K562 (cell line): ENCODE measurements around the gene JUND. TPM values are rescaled to one million over a fixed set of nuclear protein-coding genes. Genes with fewer than 3 reads are reported as not detected.
A peak's percentile ranks its signal among the peaks of the same experiment; 100 is the strongest.

ENCODE experiments used
- HDAC2 ChIP-seq: fragments of 450-650 bp; IDR thresholded peaks from 2 replicates; pipeline ENCODE4 v1.6.1; 2016; ENCODE audit warnings: mild to moderate bottlenecking
- HMGN3 ChIP-seq: IDR thresholded peaks from 2 replicates; pipeline ENCODE4 v1.6.1; 2011; ENCODE audit warnings: borderline replicate concordance, low read depth, mild to moderate bottlenecking, mixed read lengths, low read length; ENCODE audit not compliant: insufficient read length; ENCODE audit errors: extremely low read depth
- MTF1 ChIP-seq: fragments of 250-450 bp; sonication (Bioruptor Pico); IDR thresholded peaks from 2 replicates; pipeline ENCODE4 v1.9.0; 2021; ENCODE audit warnings: moderate library complexity, mild to moderate bottlenecking, inconsistent platforms, borderline replicate concordance
- POLR2A ChIP-seq: fragments of 450-650 bp; conservative IDR thresholded peaks from 2 replicates; pipeline ENCODE4 v1.6.1; 2016
- SIX5 ChIP-seq, 2 experiments: IDR thresholded peaks; 2 replicates each; pipeline ENCODE4 v1.6.1; 2011; ENCODE audit warnings: low read length in 2 of 2, borderline replicate concordance in 1 of 2, low read depth in 1 of 2, mild to moderate bottlenecking in 1 of 2, moderate library complexity in 1 of 2; ENCODE audit not compliant: insufficient read depth in 1 of 2
- ZC3H4 ChIP-seq: sonication (generic); formaldehyde crosslinking; IDR thresholded peaks from 2 replicates; pipeline ENCODE4 v1.9.0; 2021; ENCODE audit warnings: missing genetic modification reagents, borderline replicate concordance
- ZNF561 ChIP-seq: fragments of 450-650 bp; formaldehyde crosslinking; conservative IDR thresholded peaks from 2 replicates; pipeline ENCODE4 v1.4.0; 2020; ENCODE audit warnings: mild to moderate bottlenecking, moderate library complexity
- polyA plus RNA-seq, 8 experiments: library from polyadenylated mRNA; depleted of rRNA in 4 of 8; stranded (reverse) in 5 of 8; unstranded in 3 of 8; fragments of >200 nt; fragmentation: Nextera tagmentation in 2 of 8; fragmentation: Illumina TruSeq in 1 of 8; extraction: Ambion mirVana in 2 of 8; extraction: Trizol in 1 of 8; gene quantifications; 2 replicates each; pipeline versions ENCODE4 v1.2.1 to v1.2.3, GENCODE V29; 2011 to 2014; ENCODE audit warnings: inconsistent platforms in 1 of 8, missing spikeins in 1 of 8
- total RNA-seq, 7 experiments: library from RNA; depleted of rRNA in 6 of 7; stranded (reverse); fragments of >200 nt in 6 of 7; fragmentation: Illumina TruSeq in 2 of 7; extraction: Trizol in 2 of 7; gene quantifications; 2 replicates each; pipeline versions ENCODE4 v1.2.1 to v1.2.3, GENCODE V29; 2011 to 2021; ENCODE audit warnings: low replicate concordance in 1 of 7
- TF ChIP-seq, protein P1 (sequence below), 2 experiments: fragments of 450-650 bp in 1 of 2; sonication (generic) in 1 of 2; formaldehyde crosslinking in 1 of 2; IDR thresholded peaks; 2 replicates each; pipeline versions ENCODE4 v1.7.1 to v1.9.0; 2016 to 2022; ENCODE audit warnings: inconsistent platforms in 1 of 2, mild to moderate bottlenecking in 1 of 2, missing genetic modification reagents in 1 of 2
- TF ChIP-seq, protein P2 (sequence below), 2 experiments: IDR thresholded peaks; 2 replicates each; pipeline ENCODE4 v1.6.1; 2011; ENCODE audit warnings: borderline replicate concordance in 1 of 2, control low read depth in 1 of 2, low read depth in 1 of 2, low read length in 1 of 2, mild to moderate bottlenecking in 1 of 2, mixed read lengths in 1 of 2, moderate library complexity in 1 of 2; ENCODE audit not compliant: insufficient read depth in 1 of 2, insufficient read length in 1 of 2, poor library complexity in 1 of 2, severe bottlenecking in 1 of 2; ENCODE audit errors: extremely low read depth in 1 of 2
- TF ChIP-seq, protein P3 (sequence below): sonication (generic); formaldehyde crosslinking; IDR thresholded peaks from 2 replicates; pipeline ENCODE4 v1.8.1; 2023; ENCODE audit warnings: mild to moderate bottlenecking, missing genetic modification reagents

JUND gene
- total and polyA plus RNA-seq, 9 of the 15 experiments (the other 6 are each of a cell fraction or from before 2014, with no cell fraction given), result 6.4 to 286 (median 42.3) TPM

DNA sequence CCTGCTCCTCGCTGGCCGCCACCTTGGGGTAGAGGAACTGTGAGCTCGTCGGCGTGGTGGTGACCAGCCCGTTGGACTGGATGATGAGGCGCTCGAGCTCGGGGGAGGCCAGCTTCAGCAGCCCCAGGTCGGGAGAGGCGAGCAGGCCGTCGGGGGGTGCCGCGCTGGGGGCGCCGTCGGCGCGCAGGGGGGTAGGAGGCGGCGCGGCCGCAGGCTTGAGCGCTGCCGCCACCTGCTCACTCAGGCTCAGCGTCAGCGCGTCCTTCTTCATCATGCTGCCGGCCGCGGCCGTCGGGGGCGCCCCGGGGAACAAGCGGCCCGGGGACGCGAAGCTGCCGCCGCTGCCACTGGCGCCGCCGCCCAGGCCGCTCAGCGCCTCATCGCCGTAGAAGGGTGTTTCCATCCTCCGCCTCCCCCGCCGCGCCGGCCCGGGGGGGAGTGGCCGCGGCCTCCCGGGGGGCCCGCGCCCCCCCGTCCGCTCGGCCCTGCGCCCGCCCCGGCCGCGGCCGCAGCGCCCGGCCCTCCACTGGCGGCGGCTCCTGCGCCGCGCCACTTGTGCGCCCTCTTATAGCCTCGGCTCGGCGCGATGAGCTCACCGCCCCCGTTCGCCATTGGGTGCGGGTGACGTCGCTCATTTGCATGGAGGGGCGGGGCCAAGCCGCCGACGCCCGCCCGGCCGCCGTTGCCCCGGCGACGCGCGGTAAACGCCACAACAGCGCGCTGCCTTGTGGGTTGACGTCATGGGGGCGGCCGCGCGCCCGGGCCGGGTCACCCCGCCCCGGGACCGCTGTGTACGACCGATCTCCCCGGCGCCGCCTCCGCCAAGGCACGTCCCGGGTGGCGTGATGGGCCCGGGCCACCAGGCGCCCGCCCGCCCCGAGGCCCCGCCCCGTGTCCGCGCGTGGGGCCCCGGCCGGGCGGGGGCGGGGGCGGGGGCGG lies at the start of gene JUND (continued):
- TF ChIP-seq, protein P1, sequence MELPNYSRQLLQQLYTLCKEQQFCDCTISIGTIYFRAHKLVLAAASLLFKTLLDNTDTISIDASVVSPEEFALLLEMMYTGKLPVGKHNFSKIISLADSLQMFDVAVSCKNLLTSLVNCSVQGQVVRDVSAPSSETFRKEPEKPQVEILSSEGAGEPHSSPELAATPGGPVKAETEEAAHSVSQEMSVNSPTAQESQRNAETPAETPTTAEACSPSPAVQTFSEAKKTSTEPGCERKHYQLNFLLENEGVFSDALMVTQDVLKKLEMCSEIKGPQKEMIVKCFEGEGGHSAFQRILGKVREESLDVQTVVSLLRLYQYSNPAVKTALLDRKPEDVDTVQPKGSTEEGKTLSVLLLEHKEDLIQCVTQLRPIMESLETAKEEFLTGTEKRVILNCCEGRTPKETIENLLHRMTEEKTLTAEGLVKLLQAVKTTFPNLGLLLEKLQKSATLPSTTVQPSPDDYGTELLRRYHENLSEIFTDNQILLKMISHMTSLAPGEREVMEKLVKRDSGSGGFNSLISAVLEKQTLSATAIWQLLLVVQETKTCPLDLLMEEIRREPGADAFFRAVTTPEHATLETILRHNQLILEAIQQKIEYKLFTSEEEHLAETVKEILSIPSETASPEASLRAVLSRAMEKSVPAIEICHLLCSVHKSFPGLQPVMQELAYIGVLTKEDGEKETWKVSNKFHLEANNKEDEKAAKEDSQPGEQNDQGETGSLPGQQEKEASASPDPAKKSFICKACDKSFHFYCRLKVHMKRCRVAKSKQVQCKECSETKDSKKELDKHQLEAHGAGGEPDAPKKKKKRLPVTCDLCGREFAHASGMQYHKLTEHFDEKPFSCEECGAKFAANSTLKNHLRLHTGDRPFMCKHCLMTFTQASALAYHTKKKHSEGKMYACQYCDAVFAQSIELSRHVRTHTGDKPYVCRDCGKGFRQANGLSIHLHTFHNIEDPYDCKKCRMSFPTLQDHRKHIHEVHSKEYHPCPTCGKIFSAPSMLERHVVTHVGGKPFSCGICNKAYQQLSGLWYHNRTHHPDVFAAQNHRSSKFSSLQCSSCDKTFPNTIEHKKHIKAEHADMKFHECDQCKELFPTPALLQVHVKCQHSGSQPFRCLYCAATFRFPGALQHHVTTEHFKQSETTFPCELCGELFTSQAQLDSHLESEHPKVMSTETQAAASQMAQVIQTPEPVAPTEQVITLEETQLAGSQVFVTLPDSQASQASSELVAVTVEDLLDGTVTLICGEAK (IDR thresholded peaks at IDR 0.05), result no peak
- TF ChIP-seq, protein P1 (CRISPR knock-in tag; IDR thresholded peaks at IDR 0.05), result peak; percentile 44; the same call in 1 of the 2 replicates
- no peak for TF ChIP-seq SIX5 (IDR thresholded peaks at IDR 0.05; ENCODE audit: borderline replicate concordance in 1 of 2, insufficient read depth in 1 of 2, low read depth in 1 of 2, low read length in 2 of 2)
- no peak for TF ChIP-seq ZNF561 (CRISPR knock-in tag)
- peak; percentile 96 for TF ChIP-seq ZC3H4 (CRISPR knock-in tag)
- TF ChIP-seq MTF1 (CRISPR knock-in tag), result no peak
- TF ChIP-seq HDAC2, result no peak
- TF ChIP-seq, protein P2, sequence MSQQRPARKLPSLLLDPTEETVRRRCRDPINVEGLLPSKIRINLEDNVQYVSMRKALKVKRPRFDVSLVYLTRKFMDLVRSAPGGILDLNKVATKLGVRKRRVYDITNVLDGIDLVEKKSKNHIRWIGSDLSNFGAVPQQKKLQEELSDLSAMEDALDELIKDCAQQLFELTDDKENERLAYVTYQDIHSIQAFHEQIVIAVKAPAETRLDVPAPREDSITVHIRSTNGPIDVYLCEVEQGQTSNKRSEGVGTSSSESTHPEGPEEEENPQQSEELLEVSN (IDR thresholded peaks at IDR 0.05; ENCODE audit: borderline replicate concordance in 1 of 2, extremely low read depth in 1 of 2, insufficient read depth in 1 of 2, insufficient read length in 1 of 2, low read depth in 1 of 2, low read length in 1 of 2, poor library complexity in 1 of 2, severe bottlenecking in 1 of 2), result peak in 1 of 2 experiments; percentile 62
- peak; percentile 98 for TF ChIP-seq HMGN3
- peak; percentile 26 for TF ChIP-seq POLR2A
- TF ChIP-seq, protein P3, sequence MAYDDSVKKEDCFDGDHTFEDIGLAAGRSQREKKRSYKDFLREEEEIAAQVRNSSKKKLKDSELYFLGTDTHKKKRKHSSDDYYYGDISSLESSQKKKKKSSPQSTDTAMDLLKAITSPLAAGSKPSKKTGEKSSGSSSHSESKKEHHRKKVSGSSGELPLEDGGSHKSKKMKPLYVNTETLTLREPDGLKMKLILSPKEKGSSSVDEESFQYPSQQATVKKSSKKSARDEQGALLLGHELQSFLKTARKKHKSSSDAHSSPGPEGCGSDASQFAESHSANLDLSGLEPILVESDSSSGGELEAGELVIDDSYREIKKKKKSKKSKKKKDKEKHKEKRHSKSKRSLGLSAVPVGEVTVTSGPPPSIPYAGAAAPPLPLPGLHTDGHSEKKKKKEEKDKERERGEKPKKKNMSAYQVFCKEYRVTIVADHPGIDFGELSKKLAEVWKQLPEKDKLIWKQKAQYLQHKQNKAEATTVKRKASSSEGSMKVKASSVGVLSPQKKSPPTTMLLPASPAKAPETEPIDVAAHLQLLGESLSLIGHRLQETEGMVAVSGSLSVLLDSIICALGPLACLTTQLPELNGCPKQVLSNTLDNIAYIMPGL (CRISPR knock-in tag), result no peak; the same call in none of the 2 replicates
